WERI-Rb-1 (cell line): Measurements from ENCODE around the gene TSC22D1.

Source experiments
- DNase-seq: peaks from one replicate; pipeline ENCODE4 v3.0.0-alpha.2; 2020
- H3K27ac ChIP-seq: fragments of 250-450 bp; sonication (Bioruptor Pico); 2 replicates; pipeline ENCODE4 v1.5.1; 2020; ENCODE audit warnings: mild to moderate bottlenecking, moderate library complexity
- H3K27me3 ChIP-seq: fragments of 250-450 bp; sonication (Bioruptor Pico); 2 replicates; pipeline ENCODE4 v1.5.1; 2021; ENCODE audit warnings: mild to moderate bottlenecking, low read depth, moderate library complexity; ENCODE audit not compliant: insufficient read depth, severe bottlenecking
- H3K36me3 ChIP-seq: fragments of 250-450 bp; sonication (Bioruptor Pico); 2 replicates; pipeline ENCODE4 v1.5.1; 2020; ENCODE audit warnings: mild to moderate bottlenecking, moderate library complexity
- H3K4me3 ChIP-seq: 2 replicates; pipeline ENCODE4 v1.5.1; 2011; ENCODE audit warnings: low read depth, mild to moderate bottlenecking, control low read depth, low read length
- H3K9me3 ChIP-seq: fragments of 250-450 bp; sonication (Bioruptor Pico); 2 replicates; pipeline ENCODE4 v1.5.1; 2021; ENCODE audit warnings: mild to moderate bottlenecking, moderate library complexity; ENCODE audit not compliant: severe bottlenecking
- TF ChIP-seq, protein P1 (sequence below): IDR thresholded peaks from 2 replicates; pipeline ENCODE4 v1.5.1; 2011; ENCODE audit warnings: low read depth, mild to moderate bottlenecking, control low read depth, inconsistent platforms, low read length

Gene TSC22D1

DNA sequence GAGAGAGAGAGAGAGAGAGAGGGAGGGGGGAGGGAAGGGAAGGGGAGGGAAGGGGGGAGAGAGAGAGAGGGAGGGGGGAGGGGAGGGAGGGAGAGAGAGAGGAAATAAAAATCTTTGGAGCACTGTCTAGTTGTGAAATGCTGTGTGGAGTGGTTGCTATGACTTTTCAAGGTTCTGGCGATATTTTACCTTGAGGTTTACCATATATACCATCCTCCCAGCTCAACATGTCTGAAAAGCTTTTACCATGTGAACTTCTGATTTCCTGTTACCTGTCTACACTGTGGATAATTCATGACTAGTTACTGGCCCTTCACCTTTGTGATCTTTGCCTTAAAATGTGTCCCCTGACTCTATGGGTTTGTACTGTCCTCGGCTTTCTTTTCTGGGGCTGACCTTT lies 164.3 kb downstream of the TSC22D1 start:
- TF ChIP-seq, protein P1, sequence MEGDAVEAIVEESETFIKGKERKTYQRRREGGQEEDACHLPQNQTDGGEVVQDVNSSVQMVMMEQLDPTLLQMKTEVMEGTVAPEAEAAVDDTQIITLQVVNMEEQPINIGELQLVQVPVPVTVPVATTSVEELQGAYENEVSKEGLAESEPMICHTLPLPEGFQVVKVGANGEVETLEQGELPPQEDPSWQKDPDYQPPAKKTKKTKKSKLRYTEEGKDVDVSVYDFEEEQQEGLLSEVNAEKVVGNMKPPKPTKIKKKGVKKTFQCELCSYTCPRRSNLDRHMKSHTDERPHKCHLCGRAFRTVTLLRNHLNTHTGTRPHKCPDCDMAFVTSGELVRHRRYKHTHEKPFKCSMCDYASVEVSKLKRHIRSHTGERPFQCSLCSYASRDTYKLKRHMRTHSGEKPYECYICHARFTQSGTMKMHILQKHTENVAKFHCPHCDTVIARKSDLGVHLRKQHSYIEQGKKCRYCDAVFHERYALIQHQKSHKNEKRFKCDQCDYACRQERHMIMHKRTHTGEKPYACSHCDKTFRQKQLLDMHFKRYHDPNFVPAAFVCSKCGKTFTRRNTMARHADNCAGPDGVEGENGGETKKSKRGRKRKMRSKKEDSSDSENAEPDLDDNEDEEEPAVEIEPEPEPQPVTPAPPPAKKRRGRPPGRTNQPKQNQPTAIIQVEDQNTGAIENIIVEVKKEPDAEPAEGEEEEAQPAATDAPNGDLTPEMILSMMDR, result no peak
- H3K9me3 ChIP-seq, result no peaks in the 10 kb centered on the region
- H3K4me3 ChIP-seq, result no peak overlapping the region
- no peak for DNase-seq
- H3K36me3 ChIP-seq, result no peaks in the 10 kb centered on the region
- H3K27me3 ChIP-seq, result no peaks in the 10 kb centered on the region
- no peak overlapping the region for H3K27ac ChIP-seq

DNA sequence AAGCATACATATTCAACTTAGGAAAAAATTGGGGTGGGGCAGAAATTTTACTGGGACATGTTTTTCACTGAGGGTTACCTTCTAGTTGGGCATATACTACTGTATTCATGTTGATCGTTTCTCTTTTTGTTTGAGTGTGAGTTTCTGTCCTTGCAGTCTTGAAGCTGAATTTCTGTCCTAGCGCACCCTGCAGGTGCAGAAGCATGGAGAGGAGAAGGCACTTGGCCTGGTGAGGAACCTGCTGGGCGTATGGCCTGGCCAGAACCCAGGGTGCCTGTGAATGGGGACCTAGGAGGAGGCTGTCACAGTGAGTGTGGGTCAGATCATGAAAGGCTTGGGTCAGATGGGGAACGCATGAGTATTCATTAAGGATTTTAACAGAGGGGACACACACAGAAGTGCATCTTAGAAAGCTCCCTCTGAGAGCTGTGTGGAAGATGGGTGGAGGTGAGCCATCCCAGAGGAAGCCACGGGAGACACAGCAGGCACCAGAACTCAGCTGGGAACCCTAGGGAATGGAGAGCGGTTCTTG lies 165.7 kb downstream of the TSC22D1 start:
- Histone ChIP-seq H3K27ac (no peak overlapping the region), H3K9me3 (no peaks in the 10 kb centered on the region), H3K4me3 (no peak overlapping the region), H3K36me3 (no peaks in the 10 kb centered on the region), H3K27me3 (no peaks in the 10 kb centered on the region)
- no peak for DNase-seq
- TF ChIP-seq, protein P1, result no peak

DNA sequence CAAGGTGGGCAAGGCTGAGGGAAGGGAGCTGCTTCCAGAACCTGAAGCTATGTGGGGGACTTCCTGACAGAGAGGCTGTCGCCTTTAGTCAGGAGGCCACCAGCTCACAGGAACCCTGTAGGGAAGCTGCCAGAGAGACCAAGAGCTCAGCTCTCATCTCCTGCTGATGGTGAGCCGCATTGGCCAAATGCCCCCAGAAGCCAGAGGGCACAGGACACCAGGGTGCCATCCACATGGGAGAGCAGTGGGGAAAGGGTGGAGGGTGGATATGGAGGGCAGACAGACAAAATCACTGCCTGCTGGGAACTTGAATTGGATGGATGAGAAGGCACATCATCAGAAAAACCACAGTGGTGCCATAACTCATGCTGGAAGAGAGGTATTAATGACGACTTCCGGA lies 166.5 kb downstream of the TSC22D1 start:
- no peak overlapping the region for H3K27ac ChIP-seq
- H3K4me3 ChIP-seq, result no peak overlapping the region
- no peaks in the 10 kb centered on the region for H3K36me3 ChIP-seq
- no peak for DNase-seq
- H3K27me3 ChIP-seq, result no peaks in the 10 kb centered on the region
- no peaks in the 10 kb centered on the region for H3K9me3 ChIP-seq
- TF ChIP-seq, protein P1, result no peak

DNA sequence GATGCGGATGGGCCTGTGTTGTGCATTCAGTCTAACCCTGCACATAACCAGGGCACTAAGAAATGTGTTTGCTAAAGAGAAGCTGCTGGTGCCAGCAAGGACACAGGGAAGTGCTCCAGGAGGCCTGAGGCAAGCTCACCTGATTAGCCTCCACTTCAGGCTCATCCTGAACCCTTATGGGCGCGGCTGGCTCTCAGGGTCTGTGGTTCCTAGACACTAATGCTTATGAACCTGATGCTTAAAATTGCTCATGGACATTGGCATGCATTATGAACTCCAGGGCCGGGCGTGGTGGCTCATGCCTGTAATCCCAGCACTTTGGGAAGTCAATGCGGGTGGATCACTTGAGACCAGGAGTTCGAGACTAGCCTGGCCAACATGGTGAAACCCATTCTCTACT lies 168.2 kb downstream of the TSC22D1 start:
- TF ChIP-seq, protein P1, result no peak
- Histone ChIP-seq H3K27me3 (no peaks in the 10 kb centered on the region), H3K36me3 (no peaks in the 10 kb centered on the region), H3K9me3 (no peaks in the 10 kb centered on the region), H3K27ac (no peak overlapping the region), H3K4me3 (no peak overlapping the region)
- DNase-seq, result no peak

DNA sequence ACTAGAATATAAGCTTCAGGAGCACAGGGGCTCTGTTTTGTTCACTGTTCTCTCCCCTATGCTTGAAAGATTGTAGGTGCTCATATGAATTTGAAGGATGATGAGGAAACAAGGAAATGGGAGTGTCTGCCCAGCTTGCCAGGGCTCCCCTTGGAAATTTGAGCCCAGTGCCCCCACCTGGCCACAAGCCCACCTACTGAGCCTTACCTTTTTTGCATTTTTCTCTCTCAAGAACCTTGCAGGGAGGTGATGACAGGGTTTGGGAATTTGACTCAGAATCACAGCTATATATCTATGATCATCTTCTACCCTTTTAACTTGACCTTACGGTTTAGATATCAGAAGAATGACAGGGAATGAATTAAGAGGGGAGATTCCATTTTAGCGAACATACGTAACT lies 168.8 kb downstream of the TSC22D1 start:
- Histone ChIP-seq H3K4me3 (no peak overlapping the region), H3K27me3 (no peaks in the 10 kb centered on the region), H3K9me3 (no peaks in the 10 kb centered on the region), H3K36me3 (no peaks in the 10 kb centered on the region), H3K27ac (no peak overlapping the region)
- TF ChIP-seq, protein P1, result no peak
- no peak for DNase-seq

DNA sequence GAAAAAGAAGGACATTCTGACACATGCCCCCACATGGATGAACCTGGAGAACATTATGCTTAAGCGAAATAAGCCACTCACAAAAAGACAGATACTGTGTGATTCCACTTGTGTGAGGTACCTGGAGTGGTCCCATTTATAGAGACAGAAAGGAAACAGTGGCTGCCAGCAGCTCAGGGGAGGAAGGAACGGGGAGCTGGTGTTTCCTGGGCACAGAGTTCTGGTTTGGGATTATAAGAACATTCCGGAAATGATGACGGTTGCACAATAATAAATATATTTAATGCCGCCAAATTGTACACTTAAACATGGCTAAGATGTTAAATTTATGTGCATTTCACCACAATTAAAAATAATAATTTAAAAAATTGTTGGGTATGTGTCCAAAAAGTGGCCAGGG lies 169.5 kb downstream of the TSC22D1 start:
- H3K27ac ChIP-seq, result no peak overlapping the region
- no peaks in the 10 kb centered on the region for H3K27me3 ChIP-seq
- H3K9me3 ChIP-seq, result no peaks in the 10 kb centered on the region
- TF ChIP-seq, protein P1, result no peak
- no peak overlapping the region for H3K4me3 ChIP-seq
- no peaks in the 10 kb centered on the region for H3K36me3 ChIP-seq
- DNase-seq, result no peak
